ENCODE measurements around the gene SLC41A1. TPM values are rescaled to one million over a fixed set of nuclear protein-coding genes. Genes with fewer than 3 reads are reported as not detected.
A peak's percentile ranks its signal among the peaks of the same experiment; 100 is the strongest.

SLC41A1 gene
- total RNA-seq, 1 donor from 2014 or later: 28.8 TPM

DNA sequence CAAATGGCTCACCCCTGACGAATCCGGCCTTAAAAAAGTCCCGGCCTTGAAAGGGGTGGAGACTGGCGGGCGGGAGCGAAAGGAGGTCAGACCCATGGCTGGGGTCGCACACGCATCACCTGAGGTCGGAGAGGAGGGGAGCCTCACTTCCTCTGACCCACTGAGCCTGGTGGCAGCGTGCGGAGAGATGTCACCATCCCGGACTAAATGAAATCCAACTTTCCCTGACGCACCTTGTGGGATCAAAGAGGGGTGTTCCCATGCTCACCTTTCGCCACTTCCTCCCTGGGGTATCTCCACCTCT is 709 bp upstream of the SLC41A1 start:
- Histone ChIP-seq H3K9me3 (no peaks in the 10 kb centered on the region), H3K4me3 (peak overlapping the region; percentile 94), H3K36me3 (peaks cover 0 to 6% of the 10 kb centered on the region in 2 donors), H3K27ac (peak overlapping the region; percentile 94 to 96), H3K4me1 (peaks cover 5 to 30% of the 10 kb centered on the region in 2 donors), H3K27me3 (no peaks in the 10 kb centered on the region)
- intact Hi-C loops (cut with DNase I): loop anchor here (1.0 to 5.0 kb wide), 7 partner anchors 37 to 294 kb away; partner anchors contain the start of genes PM20D1 and RAB29
- TF ChIP-seq, protein P1, sequence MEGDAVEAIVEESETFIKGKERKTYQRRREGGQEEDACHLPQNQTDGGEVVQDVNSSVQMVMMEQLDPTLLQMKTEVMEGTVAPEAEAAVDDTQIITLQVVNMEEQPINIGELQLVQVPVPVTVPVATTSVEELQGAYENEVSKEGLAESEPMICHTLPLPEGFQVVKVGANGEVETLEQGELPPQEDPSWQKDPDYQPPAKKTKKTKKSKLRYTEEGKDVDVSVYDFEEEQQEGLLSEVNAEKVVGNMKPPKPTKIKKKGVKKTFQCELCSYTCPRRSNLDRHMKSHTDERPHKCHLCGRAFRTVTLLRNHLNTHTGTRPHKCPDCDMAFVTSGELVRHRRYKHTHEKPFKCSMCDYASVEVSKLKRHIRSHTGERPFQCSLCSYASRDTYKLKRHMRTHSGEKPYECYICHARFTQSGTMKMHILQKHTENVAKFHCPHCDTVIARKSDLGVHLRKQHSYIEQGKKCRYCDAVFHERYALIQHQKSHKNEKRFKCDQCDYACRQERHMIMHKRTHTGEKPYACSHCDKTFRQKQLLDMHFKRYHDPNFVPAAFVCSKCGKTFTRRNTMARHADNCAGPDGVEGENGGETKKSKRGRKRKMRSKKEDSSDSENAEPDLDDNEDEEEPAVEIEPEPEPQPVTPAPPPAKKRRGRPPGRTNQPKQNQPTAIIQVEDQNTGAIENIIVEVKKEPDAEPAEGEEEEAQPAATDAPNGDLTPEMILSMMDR (IDR thresholded peaks at IDR 0.05): no peak
- no peak for DNase-seq (ENCODE audit: low spot score in 2 of 2)

GRCh38 chr1:205812271-205812877 is 624 bp downstream of the SLC41A1 start:
- H3K4me3 ChIP-seq: peak overlapping the region; percentile 94
- intact Hi-C loops (cut with DNase I): loop anchor here (2.0 to 5.0 kb wide), 5 partner anchors 38 to 295 kb away; partner anchors contain the start of gene PM20D1
- peak in 1 of 2 donors; percentile 70 for DNase-seq (ENCODE audit: low spot score in 2 of 2)
- H3K36me3 ChIP-seq: peaks cover 0 to 6% of the 10 kb centered on the region in 2 donors
- H3K9me3 ChIP-seq: no peaks in the 10 kb centered on the region
- H3K4me1 ChIP-seq: peaks cover 5 to 32% of the 10 kb centered on the region in 2 donors
- H3K27me3 ChIP-seq: no peaks in the 10 kb centered on the region
- H3K27ac ChIP-seq: peak overlapping the region; percentile 94 to 96
- TF ChIP-seq, protein P1 (IDR thresholded peaks at IDR 0.05): no peak

DNA sequence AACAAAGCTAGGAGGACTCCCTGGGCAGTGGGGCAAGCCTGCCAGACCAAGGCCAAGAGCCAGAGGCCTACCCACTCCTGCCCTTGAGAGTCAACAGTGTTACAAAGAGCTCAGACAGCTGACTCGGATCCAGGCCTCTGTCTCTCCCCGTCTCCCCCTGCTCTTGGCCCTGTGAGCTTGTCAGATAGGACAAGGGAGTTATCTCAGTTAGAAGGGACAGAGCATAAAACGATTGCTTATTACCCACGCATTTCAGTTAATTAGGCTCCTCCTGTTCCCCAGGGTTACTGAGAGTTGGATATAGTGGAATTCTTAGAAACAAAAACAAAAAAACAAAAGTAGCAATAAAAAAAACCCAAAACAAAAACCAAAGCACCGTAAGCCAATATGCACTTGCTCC is 1.3 kb downstream of the SLC41A1 start:
- Histone ChIP-seq H3K4me3 (peak overlapping the region; percentile 94), H3K27ac (peak overlapping the region; percentile 94 to 96), H3K4me1 (peaks cover 5 to 37% of the 10 kb centered on the region in 2 donors), H3K27me3 (no peaks in the 10 kb centered on the region), H3K9me3 (no peaks in the 10 kb centered on the region), H3K36me3 (peaks cover 0 to 6% of the 10 kb centered on the region in 2 donors)
- TF ChIP-seq, protein P1 (IDR thresholded peaks at IDR 0.05): no peak
- intact Hi-C loops (cut with DNase I): loop anchor here (2.0 to 5.0 kb wide), 5 partner anchors 39 to 296 kb away; partner anchors contain the start of gene PM20D1
- DNase-seq (ENCODE audit: low spot score in 2 of 2): no peak

- H3K4me3 ChIP-seq: peak overlapping the region; percentile 94
- peak overlapping the region; percentile 38 to 94 for H3K27ac ChIP-seq
- DNase-seq (ENCODE audit: low spot score in 2 of 2): no peak
- H3K4me1 ChIP-seq: peaks cover 11 to 47% of the 10 kb centered on the region in 2 donors
- TF ChIP-seq, protein P1 (IDR thresholded peaks at IDR 0.05): peak in 1 of 3 experiments; percentile 34
- no peaks in the 10 kb centered on the region for H3K27me3 ChIP-seq
- intact Hi-C loops (cut with DNase I): loop anchor here (5.0 kb wide), 2 partner anchors 167 to 297 kb away; no protein-coding TSS in a partner anchor
- H3K9me3 ChIP-seq: no peaks in the 10 kb centered on the region
- H3K36me3 ChIP-seq: peaks cover 0 to 6% of the 10 kb centered on the region in 2 donors
Measured at GRCh38 chr1:205810448-205811157, 2.4 kb downstream of the SLC41A1 start.

- H3K4me3 ChIP-seq: peak overlapping the region; percentile 94
- no peaks in the 10 kb centered on the region for H3K9me3 ChIP-seq
- peaks cover 0 to 6% of the 10 kb centered on the region in 2 donors for H3K36me3 ChIP-seq
- H3K27me3 ChIP-seq: no peaks in the 10 kb centered on the region
- intact Hi-C loops (cut with DNase I): loop anchor here (5.0 kb wide), 2 partner anchors 167 to 297 kb away; no protein-coding TSS in a partner anchor
- H3K27ac ChIP-seq: peak overlapping the region in 1 of 2 donors; percentile 38
- TF ChIP-seq, protein P1 (IDR thresholded peaks at IDR 0.05): no peak
- peaks cover 11 to 54% of the 10 kb centered on the region in 2 donors for H3K4me1 ChIP-seq
- no peak for DNase-seq (ENCODE audit: low spot score in 2 of 2)
Measured at GRCh38 chr1:205809942-205810345, 3.1 kb downstream of the SLC41A1 start.

Measured in ascending aorta (tissue), 2 donors.